H1 (cell line): ENCODE results near the gene PAGE4. TPM values are rescaled to one million over a fixed set of nuclear protein-coding genes. Genes with fewer than 3 reads are reported as not detected.

Source experiments
- CTCF ChIA-PET: fragments of 300-600 bp; sonication (Branson Sonifier 250); formaldehyde crosslinking; loops from one replicate; lab custom pipeline; 2021; ENCODE audit not compliant: partially characterized antibody; lab: Charles Lee
- POLR2A ChIA-PET: fragments of 300-600 bp; sonication (Branson Sonifier 250); formaldehyde crosslinking; loops from one replicate; lab custom pipeline; 2021; ENCODE audit warnings: inconsistent platforms; ENCODE audit not compliant: partially characterized antibody; lab: Charles Lee
- DNase-seq, 2 experiments: peaks; one replicate each; pipeline versions ENCODE4 v3.0.0 to v3.0.0-alpha.2; 2010 to 2022; ENCODE audit warnings: low spot score in 2 of 2, low read depth in 1 of 2, mixed read lengths in 1 of 2
- FAIRE-seq: peaks from 2 replicates; lab custom pipeline; 2011; peaks lifted over from hg19 to GRCh38; lab: Jason Lieb, UNC
- H2AFZ ChIP-seq: 2 replicates; pipeline ENCODE4 v1.8.1; 2012; ENCODE audit warnings: low read length, inconsistent platforms
- H2AK5ac ChIP-seq: 2 replicates; pipeline ENCODE4 v1.6.1; 2013; ENCODE audit warnings: low read depth, low read length
- H2BK120ac ChIP-seq: replicated peaks from 2 replicates; pipeline ENCODE3; 2013; ENCODE audit warnings: low read depth, low read length, inconsistent platforms
- H2BK12ac ChIP-seq: 2 replicates; pipeline ENCODE4 v1.6.1; 2013; ENCODE audit warnings: low read depth, low read length
- H2BK15ac ChIP-seq: 2 replicates; pipeline ENCODE4 v1.6.1; 2013; ENCODE audit warnings: low read length
- H2BK20ac ChIP-seq: 2 replicates; pipeline ENCODE4 v1.6.1; 2013; ENCODE audit warnings: low read length
- H2BK5ac ChIP-seq: 2 replicates; pipeline ENCODE4 v1.6.1; 2013; ENCODE audit warnings: low read depth, low read length
- H3K14ac ChIP-seq: 2 replicates; pipeline ENCODE4 v1.6.1; 2013; ENCODE audit warnings: inconsistent platforms; ENCODE audit not compliant: insufficient read length
- H3K18ac ChIP-seq: 2 replicates; pipeline ENCODE4 v1.6.1; 2013; ENCODE audit warnings: low read length; ENCODE audit errors: extremely low read depth
- H3K23ac ChIP-seq: 2 replicates; pipeline ENCODE4 v1.6.1; 2013; ENCODE audit warnings: inconsistent platforms; ENCODE audit not compliant: insufficient read length
- H3K23me2 ChIP-seq: 2 replicates; pipeline ENCODE4 v1.6.1; 2013; ENCODE audit warnings: low read depth, low read length
- H3K27ac ChIP-seq: 2 replicates; pipeline ENCODE4 v1.6.1; 2011; ENCODE audit warnings: low read depth, low read length, inconsistent platforms
- H3K27me3 ChIP-seq, 4 experiments: replicated peaks in 1 of 4; 1 replicate in 1 of 4; 2 replicates in 3 of 4; pipeline versions ENCODE4 v1.6.1 to v1.8.1; 2011 to 2013; ENCODE audit warnings: low read length in 3 of 4, mild to moderate bottlenecking in 3 of 4, inconsistent platforms in 2 of 4, mixed read lengths in 2 of 4, moderate library complexity in 1 of 4; ENCODE audit not compliant: control insufficient read depth in 3 of 4, insufficient read depth in 3 of 4; ENCODE audit errors: extremely low read depth in 1 of 4
- H3K36me3 ChIP-seq, 4 experiments: 2 replicates each; pipeline versions ENCODE4 v1.6.1 to v1.8.1; 2011 to 2013; ENCODE audit warnings: mild to moderate bottlenecking in 4 of 4, low read length in 3 of 4, moderate library complexity in 2 of 4, control low read depth in 1 of 4, inconsistent platforms in 1 of 4; ENCODE audit not compliant: insufficient read depth in 4 of 4, control insufficient read depth in 2 of 4
- H3K4ac ChIP-seq: replicated peaks from 2 replicates; pipeline ENCODE3; 2013; ENCODE audit warnings: low read length, low read depth, mixed read lengths, inconsistent platforms; ENCODE audit not compliant: insufficient read length
- H3K4me1 ChIP-seq, 4 experiments: replicated peaks in 1 of 4; 1 replicate in 1 of 4; 2 replicates in 3 of 4; pipeline versions ENCODE4 v1.6.1 to v1.8.1; 2011 to 2013; ENCODE audit warnings: low read length in 3 of 4, inconsistent platforms in 2 of 4, mixed read lengths in 1 of 4; ENCODE audit not compliant: insufficient read depth in 4 of 4, control insufficient read depth in 3 of 4
- H3K4me2 ChIP-seq, 2 experiments: 2 replicates each; pipeline versions ENCODE4 v1.6.1 to v1.8.1; 2011 to 2013; ENCODE audit warnings: low read depth in 2 of 2, low read length in 2 of 2, control low read depth in 1 of 2, inconsistent platforms in 1 of 2, mild to moderate bottlenecking in 1 of 2; ENCODE audit not compliant: insufficient read depth in 1 of 2
- H3K4me3 ChIP-seq, 4 experiments: fragments of 200-600, 300-600 bp in 1 of 4; sonication (generic), shearing (Covaris generic), sonication (Bioruptor Twin) in 1 of 4; 2 replicates each; pipeline versions ENCODE4 v1.5.1 to v1.8.1; 2011 to 2016; ENCODE audit warnings: low read length in 4 of 4, low read depth in 3 of 4, control low read depth in 2 of 4, inconsistent platforms in 2 of 4, mild to moderate bottlenecking in 2 of 4, mixed read lengths in 1 of 4, moderate library complexity in 1 of 4; ENCODE audit not compliant: insufficient read depth in 2 of 4; ENCODE audit errors: extremely low read depth in 1 of 4
- H3K56ac ChIP-seq: replicated peaks from 2 replicates; pipeline ENCODE3; 2013; ENCODE audit warnings: low read depth, mild to moderate bottlenecking, mixed read lengths, low read length, inconsistent platforms; ENCODE audit not compliant: insufficient read length
- H3K79me1 ChIP-seq: 2 replicates; pipeline ENCODE4 v1.6.1; 2013; ENCODE audit warnings: low read depth, low read length, control low read depth
- H3K79me2 ChIP-seq, 2 experiments: 2 replicates each; pipeline versions ENCODE4 v1.6.1 to v1.8.1; 2012 to 2013; ENCODE audit warnings: low read length in 2 of 2, mild to moderate bottlenecking in 2 of 2, inconsistent platforms in 1 of 2; ENCODE audit not compliant: insufficient read depth in 2 of 2, control insufficient read depth in 1 of 2
- H3K9ac ChIP-seq, 4 experiments: replicated peaks in 1 of 4; 1 replicate in 1 of 4; 2 replicates in 3 of 4; pipeline versions ENCODE4 v1.6.1 to v1.8.1; 2011 to 2013; ENCODE audit warnings: low read depth in 3 of 4, low read length in 3 of 4, control low read depth in 2 of 4, mild to moderate bottlenecking in 2 of 4, moderate library complexity in 2 of 4, inconsistent platforms in 1 of 4; ENCODE audit errors: extremely low read depth in 1 of 4
- H3K9me3 ChIP-seq, 2 experiments: 2 replicates each; pipeline versions ENCODE4 v1.6.1 to v1.8.1; 2012 to 2013; ENCODE audit warnings: mild to moderate bottlenecking in 2 of 2, moderate library complexity in 2 of 2, control low read depth in 1 of 2, inconsistent platforms in 1 of 2, low read depth in 1 of 2, low read length in 1 of 2, mixed read lengths in 1 of 2; ENCODE audit not compliant: insufficient read depth in 2 of 2
- H4K20me1 ChIP-seq, 2 experiments: replicated peaks in 1 of 2; 2 replicates each; pipeline versions ENCODE3 to v1.8.1; 2011 to 2013; ENCODE audit warnings: inconsistent platforms in 2 of 2, low read length in 2 of 2, mild to moderate bottlenecking in 1 of 2; ENCODE audit not compliant: insufficient read depth in 2 of 2, control insufficient read depth in 1 of 2
- H4K5ac ChIP-seq: 2 replicates; pipeline ENCODE4 v1.6.1; 2013; ENCODE audit warnings: low read length, low read depth, mixed read lengths, inconsistent platforms; ENCODE audit not compliant: insufficient read length
- H4K8ac ChIP-seq: 2 replicates; pipeline ENCODE4 v1.8.0; 2013; ENCODE audit warnings: mild to moderate bottlenecking, moderate library complexity, low read length, inconsistent platforms; ENCODE audit not compliant: insufficient read depth; ENCODE audit errors: extremely low read depth
- H4K91ac ChIP-seq: replicated peaks from 2 replicates; pipeline ENCODE3; 2013; ENCODE audit warnings: low read length, mixed read lengths, inconsistent platforms; ENCODE audit not compliant: insufficient read length
- CREB1 ChIP-seq: IDR thresholded peaks from 2 replicates; pipeline ENCODE4 v1.6.1; 2012; ENCODE audit warnings: inconsistent platforms
- EGR1 ChIP-seq: IDR thresholded peaks from 2 replicates; pipeline ENCODE4 v1.6.1; 2011; ENCODE audit warnings: low read depth, low read length, borderline replicate concordance
- EZH2 ChIP-seq: fragments of 200-600 bp; sonication (generic); IDR thresholded peaks from 2 replicates; pipeline ENCODE4 v1.7.1; 2012; ENCODE audit warnings: low read depth, mild to moderate bottlenecking, moderate library complexity, low read length, inconsistent platforms; ENCODE audit not compliant: severe bottlenecking
- GTF2F1 ChIP-seq: IDR thresholded peaks from 2 replicates; pipeline ENCODE4 v1.6.1; 2012; ENCODE audit warnings: low read depth, low read length, improper control_type of control experiment, borderline replicate concordance
- RXRA ChIP-seq: IDR thresholded peaks from 2 replicates; pipeline ENCODE4 v1.6.1; 2011; ENCODE audit warnings: low read depth, mild to moderate bottlenecking, low read length, moderate library complexity; ENCODE audit not compliant: insufficient read depth
- TCF12 ChIP-seq: IDR thresholded peaks from 2 replicates; pipeline ENCODE4 v1.6.1; 2011; ENCODE audit warnings: low read depth, mild to moderate bottlenecking, low read length
- YY1 ChIP-seq: IDR thresholded peaks from 2 replicates; pipeline ENCODE4 v1.6.1; 2011; ENCODE audit warnings: low read depth, mild to moderate bottlenecking, low read length
- WGBS, 2 experiments: shearing (Covaris generic) in 1 of 2; methylation state at CpG; one replicate each; pipeline versions ENCODE4 v1.1.6 to v1.1.7; 2013 to 2015; ENCODE audit warnings: low lambda C conversion rate in 2 of 2, mixed read lengths in 2 of 2, inconsistent platforms in 1 of 2, low coverage in 1 of 2, missing lambda C conversion rate in 1 of 2; ENCODE audit not compliant: insufficient replicate concordance in 2 of 2, insufficient coverage in 1 of 2, insufficient read length in 1 of 2; ENCODE audit errors: extremely low coverage in 1 of 2, missing lambda C conversion rate in 1 of 2; 5-methylcytosine and 5-hydroxymethylcytosine counted together
- polyA plus RNA-seq, 7 experiments: library from polyadenylated mRNA; depleted of rRNA in 3 of 7; stranded (reverse) in 5 of 7; unstranded in 2 of 7; fragments of >200 nt in 5 of 7; fragments of 200-250 nt in 2 of 7; gene quantifications; 1 replicate in 5 of 7; 2 replicates in 1 of 7; 4 replicates in 1 of 7; pipeline versions ENCODE4 v1.2.1 to v1.2.3, GENCODE V29; 2011 to 2013; ENCODE audit warnings: missing spikeins in 2 of 7, mixed read lengths in 2 of 7
- total RNA-seq: library from RNA; stranded (reverse); fragmentation: NEBNext Ultra II Directional; extraction: Animal tissue kit (Norgen Biotek cat#: 25700); gene quantifications from 2 replicates; pipeline ENCODE4 v1.2.1, GENCODE V29; 2021

The PAGE4 gene
- total and polyA plus RNA-seq, 2 of the 8 experiments (the other 6 are each of a cell fraction or from before 2014, with no cell fraction given): 0.53 TPM; not detected in 1

DNA sequence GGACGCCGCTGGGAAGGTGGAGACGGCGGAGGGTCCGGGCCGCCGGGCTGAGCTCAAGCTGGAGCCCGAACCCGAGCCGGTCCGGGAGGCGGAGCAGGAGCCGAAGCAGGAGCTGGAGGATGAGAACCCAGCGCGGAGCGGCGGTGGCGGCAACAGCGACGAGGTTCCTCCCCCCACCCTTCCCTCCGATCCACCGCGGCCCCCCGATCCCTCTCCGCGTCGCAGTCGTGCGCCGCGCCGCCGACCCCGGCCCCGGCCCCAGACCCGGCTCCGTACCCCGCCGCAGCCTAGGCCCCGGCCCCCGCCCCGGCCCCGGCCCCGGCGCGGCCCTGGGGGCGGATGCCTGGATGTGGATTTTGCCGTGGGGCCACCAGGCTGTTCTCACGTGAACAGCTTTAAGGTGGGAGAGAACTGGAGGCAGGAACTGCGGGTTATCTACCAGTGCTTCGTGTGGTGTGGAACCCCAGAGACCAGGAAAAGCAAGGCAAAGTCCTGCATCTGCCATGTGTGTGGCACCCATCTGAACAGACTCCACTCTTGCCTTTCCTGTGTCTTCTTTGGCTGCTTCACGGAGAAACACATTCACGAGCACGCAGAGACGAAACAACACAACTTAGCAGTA, 50.7 kb downstream of the PAGE4 start:
- no peak overlapping the region for H2BK5ac ChIP-seq
- ChIA-PET POLR2A (interaction anchor here (0.8 kb wide), 1 partner anchor 42 kb away, joined by 3 read pairs; the partner anchor contains the start of gene CLCN5), CTCF (interaction anchor here (1.5 to 3.5 kb wide), 3 partner anchors 9 to 39 kb away, joined by 3 to 31 read pairs (median 11); no protein-coding TSS in a partner anchor)
- 0 out of 4 replicates have a peak, but pooled peaks cover 0 to 2% of the 10 kb centered on the region in 2 experiments for H3K79me2 ChIP-seq
- H2BK20ac ChIP-seq: no peak overlapping the region
- H2AK5ac ChIP-seq: no peak overlapping the region
- TF ChIP-seq GTF2F1 (no peak), TCF12 (no peak), CREB1 (no peak), RXRA (no peak), EZH2 (no peak), EGR1 (no peak), YY1 (no peak)
- DNase-seq: no peak
- H3K4ac ChIP-seq: no peak overlapping the region
- H2BK12ac ChIP-seq: no peak overlapping the region
- H3K36me3 ChIP-seq: no peaks in the 10 kb centered on the region
- no peak overlapping the region for H3K23ac ChIP-seq
- peak overlapping the region; percentile 43 to 82 (median 60) for H3K4me3 ChIP-seq
- no peaks in the 10 kb centered on the region for H3K79me1 ChIP-seq
- H2BK120ac ChIP-seq: no peak overlapping the region
- no peak for FAIRE-seq
- H3K4me1 ChIP-seq: peaks cover 0 to 5% (median 3%) of the 10 kb centered on the region in 4 experiments; a peak in 3 of 7 replicates
- H2BK15ac ChIP-seq: no peak overlapping the region
- no peak overlapping the region for H3K18ac ChIP-seq
- no peaks in the 10 kb centered on the region for H4K20me1 ChIP-seq
- H4K8ac ChIP-seq: no peak overlapping the region; the same call in 1 of the 2 replicates
- peaks cover 3% of the 10 kb centered on the region; the same call in 1 of the 2 replicates for H3K23me2 ChIP-seq
- H3K56ac ChIP-seq: no peak overlapping the region
- no peaks in the 10 kb centered on the region for H3K9me3 ChIP-seq
- H4K5ac ChIP-seq: no peak overlapping the region
- H3K9ac ChIP-seq: peak overlapping the region in 2 of 4 experiments; percentile 37 to 66; a peak in 3 of 7 replicates
- H3K27me3 ChIP-seq: no peaks in the 10 kb centered on the region; a peak in 3 of 7 replicates
- H2AFZ ChIP-seq: 0 out of 2 replicates have a peak overlapping the region, but pooled peaks have one; percentile 22
- 0% methylated on average over 2 of the region's 55 CpGs; no CpG with 5 or more reads in 1 of the 2 experiments for WGBS, 2 experiments
- peak overlapping the region; percentile 72 to 88 for H3K4me2 ChIP-seq
- no peak overlapping the region for H4K91ac ChIP-seq
- no peak overlapping the region for H3K14ac ChIP-seq
- H3K27ac ChIP-seq: no peak overlapping the region; the same call in 1 of the 2 replicates
